Glomerular visceral epithelial cell (primary cell): ENCODE results near the gene GRIK5.
"Not testable (repeated sequence)": the region's sequence is repeated elsewhere in the genome, so short reads cannot be mapped to it uniquely, and the experiment has no call there.

ENCODE experiments used
- DNase-seq: peaks from one replicate; pipeline ENCODE4 v3.0.0-alpha.2; 2016; ENCODE audit errors: extremely low spot score

Gene GRIK5

DNA sequence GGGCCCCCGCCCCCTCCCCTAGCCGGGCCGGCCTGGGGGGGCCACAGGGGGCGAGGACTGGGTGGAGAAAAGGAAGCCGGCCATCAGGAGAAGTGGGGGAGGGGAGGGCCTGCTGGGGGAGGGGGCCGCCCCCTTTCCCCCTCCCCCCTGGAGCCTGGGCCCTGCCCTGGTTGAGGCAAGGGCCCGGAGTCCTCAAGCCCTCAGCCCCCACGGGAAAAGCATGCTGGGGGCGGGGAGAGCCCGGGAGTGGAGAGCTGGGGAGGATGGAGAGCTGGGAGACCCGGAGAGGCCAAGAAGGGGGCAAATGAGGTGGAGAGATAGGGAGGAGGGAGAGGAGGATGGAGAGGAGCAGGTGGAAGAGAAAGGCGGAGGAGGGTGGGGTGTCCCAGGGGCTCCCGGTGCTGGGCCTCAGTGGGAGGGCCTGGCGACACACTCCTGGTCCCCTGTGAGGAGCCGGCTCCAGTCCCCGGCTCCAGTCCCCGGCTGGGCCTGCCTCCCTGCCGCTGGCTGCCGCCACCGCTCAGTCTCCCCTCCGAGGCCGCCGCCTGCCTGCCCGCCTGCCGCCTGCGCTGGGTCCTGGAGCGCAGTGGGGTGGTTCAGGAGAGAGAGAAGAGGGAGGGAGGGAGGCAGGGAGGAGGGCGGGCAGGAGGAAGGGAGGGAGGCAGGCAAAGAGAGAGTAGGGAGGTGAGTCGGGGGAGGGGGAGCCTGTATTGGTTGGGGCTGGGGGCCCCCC is at the start of gene GRIK5:
GRIK5 (minus strand) TSS at position 588 of the 733 bp plus-strand sequence. CDS start 4,436 bp downstream, outside the sequence.
- no peak for DNase-seq

DNA sequence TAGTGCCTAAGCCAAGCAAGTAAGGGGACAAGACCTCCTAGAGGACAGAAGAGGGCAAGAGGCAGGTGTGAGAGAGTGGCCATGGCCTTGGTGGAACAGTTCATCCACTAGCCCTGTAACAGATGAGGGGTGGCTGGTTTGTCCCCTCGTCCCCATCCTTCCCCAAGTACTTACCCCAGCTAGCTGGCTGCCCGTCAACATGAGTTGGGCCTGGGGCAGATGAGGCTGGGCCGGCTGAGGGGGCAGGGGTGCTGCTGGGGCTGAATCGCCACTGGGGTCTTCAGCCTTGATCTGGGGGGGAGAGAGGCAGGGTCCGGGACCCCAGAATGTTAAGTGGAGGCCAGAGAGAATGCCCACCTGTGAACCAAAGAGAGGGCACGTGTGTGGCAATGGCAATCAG is 47.1 kb upstream of the GRIK5 start:
- DNase-seq, result no peak

DNA sequence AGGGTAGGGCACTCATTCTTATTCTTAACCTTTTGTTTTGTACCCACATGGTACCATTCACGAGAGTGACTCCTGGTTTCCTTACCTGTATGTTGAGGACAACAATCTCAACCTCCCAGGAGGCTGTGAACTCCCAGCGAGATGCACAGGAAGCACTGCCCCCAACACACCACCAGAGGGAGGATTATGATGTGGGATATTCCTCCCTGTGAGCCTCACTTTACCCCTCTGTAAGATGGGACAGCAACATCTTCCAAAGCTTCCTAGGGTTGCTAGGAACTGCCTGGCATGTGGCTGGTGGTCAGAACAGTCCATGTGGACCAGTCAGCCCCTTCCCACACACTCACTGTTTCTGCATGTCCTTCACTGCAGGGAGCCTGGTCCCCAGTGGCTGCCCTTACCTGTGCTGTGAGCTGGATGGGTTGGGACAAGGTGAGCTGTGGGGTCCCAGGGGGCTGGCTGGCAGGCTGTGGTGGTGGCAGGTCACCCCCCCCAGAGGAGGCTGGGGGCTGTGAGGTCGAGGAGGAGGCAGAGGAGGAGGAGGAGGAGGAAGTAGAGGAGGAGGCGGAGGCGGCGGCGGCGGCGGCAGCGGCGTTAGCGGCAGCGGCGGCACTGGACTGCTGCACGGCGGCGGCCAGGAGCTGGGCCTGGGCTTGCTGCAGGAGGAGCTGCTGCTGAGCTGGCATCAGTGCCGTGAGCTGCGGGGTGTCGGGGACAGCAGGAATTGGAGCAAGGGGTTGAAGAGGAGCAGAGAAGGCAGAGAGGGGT is 46.5 kb upstream of the GRIK5 start:
- no peak for DNase-seq

- no peak for DNase-seq
Measured at GRCh38 chr19:42115705-42116104, 45.7 kb upstream of the GRIK5 start.

GRCh38 chr19:42115219-42115618 is 45.2 kb upstream of the GRIK5 start:
- no peak for DNase-seq

DNA sequence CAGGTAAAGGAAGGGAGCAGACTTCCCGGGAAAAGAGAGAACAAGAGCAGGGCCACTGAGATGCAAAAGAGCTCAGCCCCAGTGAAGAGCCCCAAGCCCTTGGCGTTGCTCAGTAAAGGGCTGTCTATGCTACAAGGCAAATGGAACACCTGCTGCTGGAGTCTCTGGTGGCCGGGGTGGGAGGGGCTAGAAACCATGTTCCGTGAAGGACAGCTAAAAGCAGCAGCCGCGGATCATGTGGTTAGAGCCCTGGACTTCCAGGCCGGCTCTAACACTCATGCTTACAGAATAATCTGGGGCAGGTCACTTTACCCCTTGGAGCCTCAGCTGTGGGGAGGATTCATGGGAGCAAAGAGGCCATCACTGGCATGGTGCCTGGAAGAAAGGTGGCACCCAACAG is 44.4 kb upstream of the GRIK5 start:
- DNase-seq, result peak; percentile 89

DNA sequence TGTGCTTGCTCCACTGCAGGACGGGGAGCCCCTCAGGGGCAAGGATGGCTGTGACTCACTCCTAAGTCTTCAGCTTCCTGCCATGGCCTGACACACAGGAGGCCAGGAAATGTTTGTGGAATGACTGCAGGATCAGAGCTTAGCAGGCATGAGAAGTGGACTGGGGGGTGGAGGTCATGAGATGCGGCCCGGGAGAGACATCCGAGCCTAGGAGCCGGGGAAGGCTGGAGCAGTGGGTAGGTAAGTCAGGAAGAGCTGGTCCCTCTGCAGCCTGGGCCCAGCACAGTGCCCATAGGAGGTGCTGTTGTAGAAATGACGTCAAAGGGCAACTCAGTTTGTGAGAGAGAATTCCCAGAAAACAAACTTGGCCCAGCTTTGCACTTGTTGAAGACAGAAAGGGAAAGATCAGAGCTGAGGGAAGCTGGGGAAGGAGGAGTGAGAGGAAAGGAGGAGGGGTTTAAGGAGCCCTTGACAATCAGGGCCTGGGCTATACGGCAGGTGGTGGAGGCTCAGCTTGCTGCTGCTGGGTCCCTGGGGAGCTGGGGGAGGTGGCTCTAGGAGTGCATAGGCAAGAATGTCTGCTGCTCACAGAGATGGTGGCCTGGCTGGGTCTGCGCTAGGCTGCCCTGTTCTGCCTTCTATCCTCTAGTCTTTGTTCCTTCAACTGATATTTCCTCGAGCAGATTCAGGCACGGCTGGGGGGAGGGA is 43.8 kb upstream of the GRIK5 start:
- peak; percentile 94 for DNase-seq

- peak; percentile 79 for DNase-seq
Measured at GRCh38 chr19:42111811-42112210, 41.8 kb upstream of the GRIK5 start.

GRCh38 chr19:42111384-42111783 is 41.4 kb upstream of the GRIK5 start:
- DNase-seq, result peak; percentile 48

DNA sequence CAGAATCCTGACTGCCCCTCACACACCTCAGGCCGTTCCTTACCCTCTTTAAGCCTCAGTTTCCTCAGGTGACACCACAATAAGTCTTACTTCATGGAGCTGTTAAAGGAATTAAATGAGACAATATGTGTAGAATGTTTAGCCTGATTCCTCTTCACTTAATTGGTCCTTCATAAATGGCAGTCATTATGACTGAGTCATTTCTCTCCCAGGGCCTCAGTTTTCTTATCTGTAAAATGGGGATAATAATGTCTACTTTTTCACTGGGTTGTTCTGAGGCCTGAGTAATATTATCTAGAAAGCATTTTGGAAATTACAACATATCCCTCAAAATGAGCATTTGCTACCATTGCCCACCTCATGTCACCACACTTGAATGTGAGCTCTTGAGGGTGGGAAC is 40.7 kb upstream of the GRIK5 start:
- no peak for DNase-seq

- DNase-seq, result no peak
Measured at GRCh38 chr19:42109896-42110295, 39.9 kb upstream of the GRIK5 start.

DNA sequence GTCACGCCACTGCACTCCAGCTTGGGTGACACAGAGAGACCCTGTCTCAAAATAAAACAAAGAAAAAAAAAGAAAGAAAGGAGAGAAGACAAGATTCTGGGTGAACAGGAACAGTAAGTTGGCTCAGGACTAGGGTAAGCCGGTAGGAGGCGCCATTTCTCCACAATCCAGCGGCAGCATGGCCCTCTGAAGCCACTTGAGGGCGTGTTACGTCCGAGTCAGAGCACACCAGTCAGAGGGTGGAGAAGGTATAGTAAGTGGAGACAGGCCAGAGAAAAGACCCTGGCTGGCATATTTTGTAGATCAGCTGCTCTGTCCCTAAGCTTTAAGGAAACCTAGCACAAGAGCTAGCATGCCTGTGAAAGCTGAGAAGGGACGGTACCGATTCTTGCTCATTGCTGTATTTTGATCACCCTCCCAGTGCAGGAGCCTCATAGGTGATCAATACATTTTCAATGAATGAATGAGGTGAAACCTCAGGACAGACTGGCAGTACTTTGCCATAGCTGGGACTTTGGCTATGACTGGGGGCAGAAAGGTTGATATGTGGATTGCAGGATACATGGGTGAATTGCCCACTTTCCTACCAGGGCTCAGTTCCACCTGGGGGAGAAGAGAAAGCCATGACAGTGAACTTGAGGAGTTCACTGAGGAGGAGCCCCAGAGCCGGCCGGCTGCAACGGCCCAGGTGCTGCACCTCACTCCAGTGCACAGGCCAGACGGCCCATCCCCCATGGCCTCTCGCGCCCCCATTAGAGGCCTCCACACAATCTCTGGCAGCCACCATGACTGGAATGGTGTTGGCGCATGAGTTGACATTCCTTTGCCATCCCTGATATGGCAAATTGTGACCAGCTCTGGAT is 38.8 kb upstream of the GRIK5 start:
- peak; percentile 89 for DNase-seq

DNA sequence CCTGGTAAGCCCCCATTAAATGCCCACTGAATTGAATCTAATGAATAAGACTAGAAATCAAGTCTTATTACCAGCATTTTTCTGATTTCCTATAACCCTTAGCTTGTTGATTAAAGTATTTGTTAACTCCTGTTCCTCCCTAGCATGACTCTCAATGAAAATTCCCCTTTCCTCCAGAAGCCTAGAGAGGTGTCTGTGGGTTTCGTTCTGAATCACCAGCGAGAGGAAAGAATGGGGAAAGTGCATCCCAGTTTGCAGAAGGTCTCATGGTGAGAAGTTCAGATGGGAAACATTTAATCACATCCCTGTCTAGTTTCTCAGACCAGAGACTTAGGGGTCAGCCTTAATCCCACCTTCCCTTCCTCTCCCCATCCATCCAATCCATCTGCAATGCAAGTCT is 35.4 kb upstream of the GRIK5 start:
- DNase-seq, result no peak

DNA sequence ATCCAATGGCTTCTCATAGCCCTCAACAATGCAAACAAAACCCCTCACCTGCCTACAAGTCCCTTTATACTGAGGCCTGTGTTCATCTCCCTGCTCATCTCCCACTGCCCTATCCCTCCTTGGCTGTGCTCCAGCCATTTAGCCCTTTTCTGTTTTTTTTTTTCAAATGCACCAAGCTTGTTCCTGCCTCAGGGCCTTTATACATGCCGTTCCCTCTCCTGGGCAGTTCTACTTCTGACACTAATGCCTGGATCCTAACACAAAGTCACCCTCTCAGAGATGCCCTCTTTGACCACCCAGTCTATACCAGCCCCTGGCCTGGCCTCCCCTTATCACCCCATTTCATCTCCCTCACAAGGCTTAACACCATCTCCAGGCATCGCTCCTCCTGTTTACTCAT is 32.9 kb upstream of the GRIK5 start:
- DNase-seq, result no peak

DNA sequence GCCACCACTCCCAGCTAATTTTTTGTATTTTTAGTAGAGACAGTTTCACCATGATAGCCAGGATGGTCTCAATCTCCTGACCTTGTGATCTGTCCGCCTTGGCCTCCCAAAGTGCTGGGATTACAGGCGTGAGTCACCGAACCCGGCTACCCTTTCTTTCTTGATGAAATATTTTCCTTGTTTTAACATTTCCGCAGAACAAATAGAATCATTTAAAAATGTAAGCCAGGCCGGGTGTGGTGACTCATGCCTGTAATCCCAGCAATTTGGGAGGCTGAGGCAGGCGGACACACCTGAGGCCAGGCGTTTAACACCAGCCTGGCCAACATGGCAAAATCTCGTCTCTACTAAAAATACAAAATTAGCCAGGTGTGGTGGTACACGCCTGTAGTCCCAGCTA is 30.2 kb upstream of the GRIK5 start:
- DNase-seq, result not testable (repeated sequence)

GRCh38 chr19:42099336-42099925 is 29.4 kb upstream of the GRIK5 start:
- DNase-seq, result no peak

GRCh38 chr19:42098781-42099180 is 28.8 kb upstream of the GRIK5 start:
- no peak for DNase-seq

GRCh38 chr19:42097461-42097860 is 27.5 kb upstream of the GRIK5 start:
- DNase-seq, result no peak

DNA sequence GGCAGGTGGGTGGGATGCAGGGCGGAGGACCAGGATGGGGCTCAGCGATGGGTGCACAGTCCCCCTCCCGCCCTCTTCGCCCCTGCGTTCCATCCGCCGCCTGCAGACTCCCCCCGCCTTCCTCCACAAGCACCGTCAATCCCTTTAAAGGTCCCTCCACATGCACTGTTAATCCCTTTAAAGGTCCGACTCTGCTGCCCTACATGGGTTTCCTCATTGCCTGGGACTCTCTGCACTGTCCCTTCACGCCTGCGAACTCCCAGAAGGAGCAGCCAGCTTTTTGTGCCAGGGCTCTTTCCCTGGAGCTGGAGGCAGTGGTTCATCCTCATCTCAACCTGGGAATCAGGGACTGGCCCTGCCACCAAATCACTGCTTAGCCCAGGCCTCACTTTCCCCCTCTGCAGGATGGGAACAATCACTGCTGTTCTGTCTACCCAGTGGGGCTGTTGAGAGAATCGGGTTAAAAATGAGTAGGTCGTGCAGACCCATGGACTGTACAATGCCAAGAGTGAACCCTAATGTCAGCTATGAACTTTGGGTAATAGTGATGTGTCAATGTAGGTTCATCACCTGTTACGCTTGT is 26.3 kb upstream of the GRIK5 start:
- DNase-seq, result no peak

GRCh38 chr19:42095814-42096230 is 25.8 kb upstream of the GRIK5 start:
- no peak for DNase-seq
